NT2/D1 (cell line): ENCODE results near the gene FBLN1.

Experiments used
- SUZ12 ChIP-seq: IDR thresholded peaks from 2 replicates; pipeline ENCODE4 v1.6.1; 2011; ENCODE audit not compliant: insufficient read length, insufficient read depth; ENCODE audit errors: extremely low read depth
- YY1 ChIP-seq: IDR thresholded peaks from 2 replicates; pipeline ENCODE4 v1.6.1; 2011; ENCODE audit not compliant: insufficient read length, insufficient read depth
- ZNF274 ChIP-seq: IDR thresholded peaks from 2 replicates; pipeline ENCODE4 v1.6.1; 2011; ENCODE audit warnings: mild to moderate bottlenecking, low read depth, low read length

- no peak for TF ChIP-seq SUZ12
- no peak for TF ChIP-seq YY1
- TF ChIP-seq ZNF274: no peak
These were observed 143.1 kb downstream of the FBLN1 start for GRCh38 chr22:45645526-45646414.
